Transverse colon (tissue), 4 donors: ENCODE data around the gene LRP11.

Source experiments
- POLR2A ChIP-seq: fragments of 450-650 bp; IDR thresholded peaks from one replicate; pipeline ENCODE4 v1.6.1; 2016; ENCODE audit warnings: antibody characterized with exemption, mild to moderate bottlenecking, moderate library complexity
- POLR2AphosphoS5 ChIP-seq, 3 donors: sonication (generic); formaldehyde crosslinking; IDR thresholded peaks; one replicate each; pipeline ENCODE4 v1.6.1; 2016; ENCODE audit warnings: antibody characterized with exemption in 3 of 3
- TF ChIP-seq, protein P1 (sequence below), 5 experiments: fragments of 200-600 bp in 3 of 5; fragments of 450-650 bp in 2 of 5; sonication (generic) in 3 of 5; IDR thresholded peaks; 1 replicate in 2 of 5; 2 replicates in 3 of 5; pipeline ENCODE4 v1.5.1; 2016 to 2017; ENCODE audit warnings: antibody characterized with exemption in 5 of 5, inconsistent platforms in 3 of 5, mild to moderate bottlenecking in 2 of 5, moderate library complexity in 1 of 5

DNA sequence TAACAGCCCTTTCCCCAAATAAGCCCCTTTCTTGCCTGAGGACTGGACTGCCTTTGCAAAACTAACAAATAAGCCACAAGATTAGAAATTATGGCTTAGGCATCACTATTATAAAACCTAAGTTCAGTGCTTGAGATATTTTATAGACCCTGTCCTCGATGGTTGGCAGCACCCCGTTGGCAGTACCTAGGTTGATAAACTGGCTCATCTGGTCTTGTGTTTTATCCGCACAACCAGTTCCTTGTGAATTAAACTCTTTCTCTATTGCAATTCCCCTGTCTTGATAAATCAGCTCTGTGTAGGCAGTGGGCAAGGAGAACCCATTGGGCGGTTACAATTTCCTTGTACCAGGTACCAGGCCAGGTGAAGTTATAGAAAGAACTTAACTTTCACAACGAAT is 6.6 kb downstream of the LRP11 start:
- no peak for TF ChIP-seq POLR2A
- TF ChIP-seq POLR2AphosphoS5 (IDR thresholded peaks at IDR 0.05): no peak
- TF ChIP-seq, protein P1, sequence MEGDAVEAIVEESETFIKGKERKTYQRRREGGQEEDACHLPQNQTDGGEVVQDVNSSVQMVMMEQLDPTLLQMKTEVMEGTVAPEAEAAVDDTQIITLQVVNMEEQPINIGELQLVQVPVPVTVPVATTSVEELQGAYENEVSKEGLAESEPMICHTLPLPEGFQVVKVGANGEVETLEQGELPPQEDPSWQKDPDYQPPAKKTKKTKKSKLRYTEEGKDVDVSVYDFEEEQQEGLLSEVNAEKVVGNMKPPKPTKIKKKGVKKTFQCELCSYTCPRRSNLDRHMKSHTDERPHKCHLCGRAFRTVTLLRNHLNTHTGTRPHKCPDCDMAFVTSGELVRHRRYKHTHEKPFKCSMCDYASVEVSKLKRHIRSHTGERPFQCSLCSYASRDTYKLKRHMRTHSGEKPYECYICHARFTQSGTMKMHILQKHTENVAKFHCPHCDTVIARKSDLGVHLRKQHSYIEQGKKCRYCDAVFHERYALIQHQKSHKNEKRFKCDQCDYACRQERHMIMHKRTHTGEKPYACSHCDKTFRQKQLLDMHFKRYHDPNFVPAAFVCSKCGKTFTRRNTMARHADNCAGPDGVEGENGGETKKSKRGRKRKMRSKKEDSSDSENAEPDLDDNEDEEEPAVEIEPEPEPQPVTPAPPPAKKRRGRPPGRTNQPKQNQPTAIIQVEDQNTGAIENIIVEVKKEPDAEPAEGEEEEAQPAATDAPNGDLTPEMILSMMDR (IDR thresholded peaks at IDR 0.05): no peak
